Brain microvascular endothelial cell (primary cell): ENCODE data around the gene ZYX.

Experiments used
- DNase-seq: peaks from one replicate; pipeline ENCODE4 v3.0.0-alpha.2; 2020
- H3K27ac ChIP-seq: fragments of 250-450 bp; sonication (Bioruptor Pico); 2 replicates; pipeline ENCODE4 v1.5.1; 2020; ENCODE audit warnings: mild to moderate bottlenecking, moderate library complexity
- H3K27me3 ChIP-seq: fragments of 250-450 bp; sonication (Bioruptor Pico); replicated peaks from 2 replicates; pipeline ENCODE4 v1.5.1; 2020; ENCODE audit warnings: mild to moderate bottlenecking
- H3K36me3 ChIP-seq: fragments of 250-450 bp; sonication (Bioruptor Pico); replicated peaks from 2 replicates; pipeline ENCODE4 v1.5.1; 2020; ENCODE audit warnings: mild to moderate bottlenecking
- H3K4me3 ChIP-seq: 2 replicates; pipeline ENCODE4 v1.5.1; 2011; ENCODE audit warnings: low read depth, mild to moderate bottlenecking, control low read depth, low read length, moderate library complexity
- CTCF ChIP-seq: IDR thresholded peaks from 2 replicates; pipeline ENCODE4 v1.5.1; 2011; ENCODE audit warnings: low read depth, mild to moderate bottlenecking, moderate library complexity, low read length, control low read depth, inconsistent platforms; ENCODE audit errors: missing control alignments
- in situ Hi-C: cut with HindIII; loops from 2 replicates; pipeline ENCODE4 v1.10.0; 2017; ENCODE audit warnings: low sequenced_read_pairs, low pct_ligation_motif_present

ZYX gene, protein sequence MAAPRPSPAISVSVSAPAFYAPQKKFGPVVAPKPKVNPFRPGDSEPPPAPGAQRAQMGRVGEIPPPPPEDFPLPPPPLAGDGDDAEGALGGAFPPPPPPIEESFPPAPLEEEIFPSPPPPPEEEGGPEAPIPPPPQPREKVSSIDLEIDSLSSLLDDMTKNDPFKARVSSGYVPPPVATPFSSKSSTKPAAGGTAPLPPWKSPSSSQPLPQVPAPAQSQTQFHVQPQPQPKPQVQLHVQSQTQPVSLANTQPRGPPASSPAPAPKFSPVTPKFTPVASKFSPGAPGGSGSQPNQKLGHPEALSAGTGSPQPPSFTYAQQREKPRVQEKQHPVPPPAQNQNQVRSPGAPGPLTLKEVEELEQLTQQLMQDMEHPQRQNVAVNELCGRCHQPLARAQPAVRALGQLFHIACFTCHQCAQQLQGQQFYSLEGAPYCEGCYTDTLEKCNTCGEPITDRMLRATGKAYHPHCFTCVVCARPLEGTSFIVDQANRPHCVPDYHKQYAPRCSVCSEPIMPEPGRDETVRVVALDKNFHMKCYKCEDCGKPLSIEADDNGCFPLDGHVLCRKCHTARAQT

DNA sequence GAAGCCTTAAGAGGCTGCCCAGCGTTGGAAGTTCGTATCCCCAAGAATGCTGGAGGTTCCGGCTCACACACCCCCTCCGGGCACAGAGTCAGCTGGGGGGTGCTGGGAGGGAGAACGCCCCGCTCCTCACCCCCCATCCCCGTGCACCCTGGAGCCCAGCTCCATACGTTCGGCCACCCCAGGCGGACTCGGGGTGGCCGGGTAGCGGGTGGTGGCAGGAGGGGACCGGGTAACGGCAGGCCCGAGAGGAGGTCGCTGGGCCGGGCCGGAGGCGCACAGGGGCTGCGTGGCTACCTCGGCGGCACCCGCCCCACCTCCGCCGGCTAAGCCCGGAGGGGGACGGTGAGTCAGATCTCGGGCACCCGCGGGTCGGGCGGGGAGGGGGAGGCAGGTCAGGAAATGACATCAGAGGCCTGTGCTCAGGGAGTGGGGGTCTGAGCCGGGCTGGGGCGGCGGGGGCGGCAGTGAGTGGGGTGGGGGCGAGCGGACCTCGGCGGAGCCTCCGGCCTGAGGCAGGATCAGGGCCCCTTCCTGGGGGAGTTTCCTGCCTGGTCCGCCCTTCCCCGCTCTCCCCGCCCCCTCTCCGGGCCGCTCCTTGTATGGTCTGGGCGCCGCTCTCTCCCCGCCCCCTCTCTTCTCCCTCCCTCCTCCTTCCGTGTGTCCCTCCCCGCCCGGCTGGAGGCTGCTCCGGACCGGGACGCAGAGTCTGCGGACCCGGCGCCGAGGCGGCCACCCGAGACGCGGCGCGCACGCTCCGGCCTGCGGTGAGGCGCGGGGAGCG, at the start of gene ZYX:
ZYX (plus strand) TSS at position 700 of the 781 bp plus-strand sequence. CDS start 227 bp downstream, outside the sequence.
- Histone ChIP-seq H3K27ac (peak within 1 kb of the TSS; percentile 99), H3K27me3 (no peaks in the 10 kb centered on the region), H3K4me3 (peak within 1 kb of the TSS; percentile 93), H3K36me3 (peaks cover 39% of the 10 kb centered on the region)
- TF ChIP-seq CTCF: no peak
- in situ Hi-C loops: no loop called here
- DNase-seq: peak; percentile 97

GRCh38 chr7:143334244-143334643, 46.9 kb upstream of the ZYX start:
- no peak for TF ChIP-seq CTCF
- no peak overlapping the region for H3K4me3 ChIP-seq
- no peak overlapping the region for H3K27ac ChIP-seq
- no peaks in the 10 kb centered on the region for H3K27me3 ChIP-seq
- no peak for DNase-seq
- H3K36me3 ChIP-seq: no peaks in the 10 kb centered on the region
- in situ Hi-C loops: no loop called here

DNA sequence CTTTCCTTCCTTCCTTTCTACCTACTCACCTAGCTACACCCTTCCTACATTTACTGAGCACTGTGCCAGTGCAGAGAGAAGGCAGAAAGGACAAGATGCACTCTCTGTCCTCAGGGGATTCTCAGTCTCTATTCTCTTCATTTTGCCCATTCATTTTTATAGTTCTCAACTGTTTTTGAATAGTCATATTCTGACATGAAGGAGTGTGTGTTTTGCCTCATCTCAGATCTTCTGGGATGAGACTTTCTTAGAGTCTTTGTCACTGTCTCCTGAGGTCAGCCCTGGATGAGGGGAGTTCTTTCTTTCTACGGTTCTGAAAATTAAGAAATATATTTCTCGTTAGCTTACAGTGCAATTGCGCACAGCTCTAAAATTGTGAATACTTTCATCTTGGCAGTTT, 43.9 kb upstream of the ZYX start:
- in situ Hi-C loops: no loop called here
- Histone ChIP-seq H3K27ac (no peak overlapping the region), H3K36me3 (no peaks in the 10 kb centered on the region), H3K27me3 (no peaks in the 10 kb centered on the region), H3K4me3 (no peak overlapping the region)
- no peak for TF ChIP-seq CTCF
- DNase-seq: no peak

DNA sequence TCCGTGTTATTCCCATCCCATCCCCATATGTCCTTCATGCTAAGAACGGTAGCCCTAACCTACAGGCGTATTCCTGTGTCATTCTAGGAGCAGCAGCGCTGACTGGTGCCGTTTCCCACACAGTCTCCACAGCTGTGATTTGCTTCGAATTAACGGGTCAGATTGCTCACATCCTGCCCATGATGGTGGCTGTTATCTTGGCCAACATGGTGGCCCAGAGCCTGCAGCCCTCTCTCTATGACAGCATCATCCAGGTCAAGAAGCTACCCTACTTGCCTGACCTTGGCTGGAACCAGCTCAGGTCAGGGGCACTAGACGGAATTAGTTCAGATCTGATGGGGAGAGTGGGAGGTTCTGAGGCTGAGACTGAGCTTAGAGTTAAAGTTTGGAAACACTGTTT, 39.3 kb upstream of the ZYX start:
- no peak for TF ChIP-seq CTCF
- no peak overlapping the region for H3K4me3 ChIP-seq
- in situ Hi-C loops: no loop called here

DNA sequence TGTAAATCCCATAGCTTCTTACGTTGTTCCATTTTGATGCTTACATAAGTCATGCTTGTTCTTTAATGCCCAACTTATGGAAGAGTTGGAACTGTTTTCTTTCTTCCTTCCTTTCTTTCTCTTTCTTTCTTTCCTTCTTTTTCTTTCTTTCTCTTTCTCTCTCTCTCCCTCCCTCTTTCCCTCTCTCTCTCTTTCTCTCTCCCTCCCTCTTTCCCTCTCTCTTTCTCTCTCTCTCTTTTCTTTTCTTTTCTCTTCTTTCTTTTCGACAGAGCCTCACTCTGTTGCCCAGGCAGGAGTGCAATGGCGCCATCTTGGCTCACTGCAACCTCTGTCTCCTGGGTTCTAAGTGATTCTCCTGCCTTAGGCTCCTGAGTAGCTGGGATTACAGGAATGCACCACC, 37.5 kb upstream of the ZYX start:
- in situ Hi-C loops: no loop called here
- no peak for DNase-seq
- no peak for TF ChIP-seq CTCF
- Histone ChIP-seq H3K4me3 (no peak overlapping the region), H3K27ac (no peak overlapping the region), H3K36me3 (no peaks in the 10 kb centered on the region), H3K27me3 (peaks cover 2% of the 10 kb centered on the region)

More for the DNA sequence above, 39.3 kb upstream of the ZYX start:
- no peak for DNase-seq
- no peaks in the 10 kb centered on the region for H3K27me3 ChIP-seq
- H3K27ac ChIP-seq: no peak overlapping the region
- H3K36me3 ChIP-seq: no peaks in the 10 kb centered on the region
